Natural killer cell (primary cell): ENCODE measurements around the gene ELFN1. TPM values are rescaled to one million over a fixed set of nuclear protein-coding genes. Genes with fewer than 3 reads are reported as not detected.

Experiments used
- ATAC-seq, 3 donors: fragments of 150-1000 bp in 2 of 3; fragments of 200-7000 bp in 1 of 3; cut with Tn5 transposase; 1 replicate in 1 of 3; 2 replicates in 2 of 3; pipeline ENCODE4 v1.10.0; 2021; ENCODE audit warnings: mild to moderate bottlenecking in 2 of 3, moderate library complexity in 2 of 3
- DNase-seq, 2 donors: peaks; one replicate each; pipeline versions ENCODE4 v3.0.0 to v3.0.0-alpha.2; 2013 to 2021; ENCODE audit warnings: mixed read lengths in 1 of 2
- H3K27ac ChIP-seq: one replicate; pipeline ENCODE4 v1.5.1; 2013; ENCODE audit warnings: mild to moderate bottlenecking, low read length
- H3K27me3 ChIP-seq: one replicate; pipeline ENCODE4 v1.6.1; 2013; ENCODE audit warnings: low read length; ENCODE audit not compliant: control insufficient read depth, insufficient read depth
- H3K36me3 ChIP-seq: one replicate; pipeline ENCODE4 v1.6.1; 2013; ENCODE audit warnings: low read length; ENCODE audit not compliant: control insufficient read depth, insufficient read depth
- H3K4me1 ChIP-seq: one replicate; pipeline ENCODE4 v1.6.1; 2013; ENCODE audit warnings: low read length; ENCODE audit not compliant: control insufficient read depth, insufficient read depth
- H3K4me3 ChIP-seq: one replicate; pipeline ENCODE4 v1.5.1; 2013; ENCODE audit warnings: low read length
- H3K9me3 ChIP-seq: one replicate; pipeline ENCODE4 v1.6.1; 2013; ENCODE audit warnings: low read length; ENCODE audit not compliant: control insufficient read depth, insufficient read depth
- H3K27ac Mint-ChIP-seq, 2 donors: one replicate each; pipeline ENCODE4 v1.8.0; 2022; ENCODE audit warnings: mild to moderate bottlenecking in 2 of 2, mixed read lengths in 2 of 2, moderate library complexity in 1 of 2
- H3K27me3 Mint-ChIP-seq, 2 donors: one replicate each; pipeline ENCODE4 v1.8.0; 2022; ENCODE audit warnings: low read depth in 2 of 2, mixed read lengths in 2 of 2
- H3K36me3 Mint-ChIP-seq: one replicate; pipeline ENCODE4 v1.8.0; 2022; ENCODE audit warnings: mixed read lengths
- H3K4me1 Mint-ChIP-seq, 2 donors: one replicate each; pipeline ENCODE4 v1.8.0; 2022; ENCODE audit warnings: mixed read lengths in 2 of 2
- H3K4me3 Mint-ChIP-seq: one replicate; pipeline ENCODE4 v1.8.0; 2022; ENCODE audit warnings: mild to moderate bottlenecking, moderate library complexity, mixed read lengths
- H3K9me3 Mint-ChIP-seq, 2 donors: one replicate each; pipeline ENCODE4 v1.8.0; 2022; ENCODE audit warnings: mixed read lengths in 2 of 2
- CTCF ChIP-seq: fragments of 200-600 bp; IDR thresholded peaks from one replicate; pipeline ENCODE4 v1.8.0; 2022; ENCODE audit warnings: antibody characterized with exemption
- WGBS: methylation state at CpG from one replicate; pipeline ENCODE4 v1.1.7; 2013; ENCODE audit warnings: missing lambda C conversion rate; ENCODE audit not compliant: insufficient coverage; 5-methylcytosine and 5-hydroxymethylcytosine counted together
- intact Hi-C: fragments of 100-400 bp; cut with micrococcal nuclease; formaldehyde crosslinking; loops from one replicate; pipeline ENCODE4 v1.14.2; 2022
- total RNA-seq, 4 donors: library from RNA; stranded (reverse); fragments of 120-200 nt in 1 of 4; gene quantifications; one replicate each; pipeline versions ENCODE4 v1.2.3 to v1.2.4, GENCODE V29; 2013 to 2022

The ELFN1 gene
- total RNA-seq, 3 donors from 2014 or later (not counting 1 experiment from before 2014, with no cell fraction given): 0.30 to 0.45 TPM; not detected in 1

DNA sequence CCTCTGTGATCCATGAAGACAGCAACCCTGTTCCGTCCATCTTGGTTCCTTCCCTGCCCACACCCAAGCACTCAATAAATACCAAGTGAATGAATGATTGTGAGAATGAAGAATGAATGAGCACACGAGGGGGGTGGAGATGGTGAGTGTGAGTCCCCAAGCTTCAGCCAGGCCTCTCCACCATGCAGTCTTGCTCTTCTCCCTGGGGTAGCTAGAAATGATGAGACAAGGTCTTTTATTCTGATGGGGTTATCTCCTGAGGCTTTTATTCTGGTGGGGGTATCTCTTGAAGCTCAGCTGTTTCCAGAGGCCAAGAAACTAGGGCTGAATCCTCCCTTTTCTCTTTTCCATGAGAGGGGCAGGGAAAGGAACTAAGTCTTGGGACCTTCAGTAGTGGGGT, 57.0 kb downstream of the ELFN1 start:
- H3K27ac ChIP-seq: no peak overlapping the region
- Mint-ChIP-seq H3K36me3 (no peaks in the 10 kb centered on the region), H3K27me3 (peaks cover 4 to 6% of the 10 kb centered on the region in 2 donors), H3K27ac (no peak overlapping the region), H3K9me3 (no peaks in the 10 kb centered on the region), H3K4me3 (no peak overlapping the region), H3K4me1 (no peaks in the 10 kb centered on the region)
- H3K4me3 ChIP-seq: no peak overlapping the region
- H3K4me1 ChIP-seq: no peaks in the 10 kb centered on the region
- ATAC-seq (no peak), DNase-seq (no peak)
- 75% methylated on average over 1 of the region's 2 CpGs for WGBS
- peaks cover 6% of the 10 kb centered on the region for H3K9me3 ChIP-seq
- TF ChIP-seq CTCF: no peak
- intact Hi-C loops: no loop called here
- H3K27me3 ChIP-seq: no peaks in the 10 kb centered on the region
- no peaks in the 10 kb centered on the region for H3K36me3 ChIP-seq

- H3K36me3 Mint-ChIP-seq: no peaks in the 10 kb centered on the region
- peaks cover 6% of the 10 kb centered on the region for H3K9me3 ChIP-seq
- no peaks in the 10 kb centered on the region for H3K27me3 ChIP-seq
- H3K4me1 ChIP-seq: no peaks in the 10 kb centered on the region
- ATAC-seq (no peak), DNase-seq (no peak)
- 84% methylated on average over 15 of the region's 15 CpGs for WGBS
- H3K36me3 ChIP-seq: no peaks in the 10 kb centered on the region
- no peak overlapping the region for H3K27ac Mint-ChIP-seq
- H3K4me3 ChIP-seq: no peak overlapping the region
- H3K4me1 Mint-ChIP-seq: no peaks in the 10 kb centered on the region
- H3K27me3 Mint-ChIP-seq: peaks cover 6 to 8% of the 10 kb centered on the region in 2 donors
- no peak overlapping the region for H3K27ac ChIP-seq
- no peak overlapping the region for H3K4me3 Mint-ChIP-seq
- H3K9me3 Mint-ChIP-seq: no peaks in the 10 kb centered on the region
- TF ChIP-seq CTCF: no peak
- intact Hi-C loops: no loop called here
Measured at GRCh38 chr7:1727812-1728570, 57.9 kb downstream of the ELFN1 start.

GRCh38 chr7:1729183-1729582, 59.1 kb downstream of the ELFN1 start:
- TF ChIP-seq CTCF: no peak
- Mint-ChIP-seq H3K9me3 (no peaks in the 10 kb centered on the region), H3K27ac (no peak overlapping the region), H3K4me3 (no peak overlapping the region), H3K27me3 (peaks cover 6 to 8% of the 10 kb centered on the region in 2 donors), H3K36me3 (no peaks in the 10 kb centered on the region), H3K4me1 (no peaks in the 10 kb centered on the region)
- Histone ChIP-seq H3K4me1 (peaks cover 3% of the 10 kb centered on the region), H3K9me3 (peaks cover 6% of the 10 kb centered on the region), H3K36me3 (no peaks in the 10 kb centered on the region), H3K27ac (no peak overlapping the region), H3K4me3 (no peak overlapping the region), H3K27me3 (no peaks in the 10 kb centered on the region)
- 88% methylated on average over 8 of the region's 8 CpGs for WGBS
- DNase-seq: no peak
- no peak for ATAC-seq
- intact Hi-C loops: no loop called here

DNA sequence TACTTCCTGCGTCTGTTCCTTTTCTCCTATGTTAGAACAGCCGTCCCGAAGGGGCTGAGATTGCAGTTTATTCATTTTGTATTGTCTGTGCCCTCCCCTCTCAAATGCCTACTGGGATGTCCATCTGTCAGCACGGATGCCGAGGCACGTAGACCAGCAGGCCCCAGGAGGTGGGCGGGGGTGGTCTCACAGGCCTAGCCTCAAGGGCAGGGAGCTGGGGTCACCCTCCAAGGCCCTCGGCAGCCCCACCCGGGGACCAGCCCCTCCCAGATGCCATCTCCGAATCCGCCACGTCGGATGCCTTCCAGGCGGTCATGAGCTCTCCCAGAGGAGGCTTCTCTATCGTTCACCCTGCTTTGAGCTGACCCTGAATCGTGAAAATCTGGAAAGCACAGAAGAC, 59.7 kb downstream of the ELFN1 start:
- 95% methylated on average over 16 of the region's 16 CpGs for WGBS
- no peak for ATAC-seq
- Mint-ChIP-seq H3K27me3 (peaks cover 6 to 8% of the 10 kb centered on the region in 2 donors), H3K9me3 (no peaks in the 10 kb centered on the region), H3K36me3 (no peaks in the 10 kb centered on the region), H3K4me3 (no peak overlapping the region), H3K4me1 (no peaks in the 10 kb centered on the region), H3K27ac (no peak overlapping the region)
- Histone ChIP-seq H3K4me1 (peaks cover 3% of the 10 kb centered on the region), H3K27me3 (no peaks in the 10 kb centered on the region), H3K27ac (no peak overlapping the region), H3K4me3 (no peak overlapping the region), H3K9me3 (peaks cover 6% of the 10 kb centered on the region), H3K36me3 (no peaks in the 10 kb centered on the region)
- no peak for TF ChIP-seq CTCF
- intact Hi-C loops: no loop called here
- DNase-seq: no peak
